ENCODE results near the gene SLC25A4.
"Not testable (repeated sequence)": the region's sequence is repeated elsewhere in the genome, so short reads cannot be mapped to it uniquely, and the experiment has no call there.

Gene SLC25A4

DNA sequence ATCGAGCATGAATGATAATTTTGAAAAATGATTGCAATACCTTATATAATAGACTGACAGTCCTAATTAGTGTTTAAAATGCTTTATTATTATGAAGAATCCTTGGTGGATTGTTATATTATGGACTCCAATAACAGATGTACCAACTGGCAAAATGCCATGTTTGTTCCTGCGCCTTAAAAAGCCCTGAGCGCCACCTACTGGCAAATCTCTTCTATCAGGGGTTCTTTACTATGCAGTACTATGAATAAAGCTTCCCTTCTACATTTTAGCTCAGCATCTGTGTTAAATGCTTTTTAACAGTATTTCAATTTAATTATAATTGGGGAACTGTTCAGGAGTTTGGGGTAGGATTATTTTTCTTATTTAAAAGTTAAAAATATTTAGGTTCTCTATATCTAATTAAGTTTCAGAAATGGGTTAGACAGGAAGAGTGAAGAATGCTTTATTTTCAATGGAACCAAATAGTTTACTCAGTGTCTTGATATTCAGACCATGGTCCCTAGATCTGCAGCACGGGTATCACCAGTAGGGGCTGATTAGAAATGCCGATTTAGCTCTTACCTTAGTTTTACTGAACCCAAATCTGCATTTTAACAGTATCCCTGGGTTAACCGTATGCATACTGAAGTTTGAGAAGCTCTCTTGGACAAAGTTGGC, 40.7 kb downstream of the SLC25A4 start:
- DNase-seq: peak; percentile 88

- DNase-seq: no peak
These were observed 43.7 kb downstream of the SLC25A4 start for GRCh38 chr4:185186769-185187168.

DNA sequence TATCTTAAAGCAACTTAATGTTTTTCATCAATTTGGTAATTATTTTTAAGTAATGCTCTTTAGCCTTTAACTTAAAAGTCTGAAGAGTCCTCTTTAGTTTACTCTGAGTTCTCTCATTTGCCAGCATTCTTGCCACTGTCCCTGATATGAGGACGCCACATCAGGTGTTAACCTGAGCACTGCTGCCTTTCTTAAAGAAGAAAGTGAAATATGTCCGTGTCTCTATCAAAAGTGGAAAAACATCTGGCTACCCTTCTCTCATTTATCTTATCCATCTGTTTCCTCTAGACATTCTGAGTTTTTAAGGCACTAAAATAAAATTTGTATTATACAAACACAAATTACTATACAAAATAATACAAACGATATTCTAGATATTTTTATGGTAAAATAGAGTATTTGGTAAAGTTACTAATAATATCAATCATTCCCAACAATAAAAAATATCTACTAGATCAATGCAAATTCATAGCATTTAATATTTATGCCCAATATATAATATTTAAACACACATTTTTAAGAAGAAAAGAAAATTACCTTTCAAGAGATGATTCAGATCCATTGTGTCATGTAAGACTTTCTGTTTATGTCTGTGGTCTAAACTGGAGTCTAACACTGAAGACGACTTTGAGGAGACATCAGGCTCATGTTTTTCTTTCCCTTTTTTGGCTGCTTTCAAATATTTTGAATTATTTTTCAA, 46.7 kb downstream of the SLC25A4 start:
- no peak for DNase-seq

- DNase-seq: no peak
These were observed 47.3 kb downstream of the SLC25A4 start for GRCh38 chr4:185190306-185190856.

- DNase-seq: no peak
These were observed 49.0 kb downstream of the SLC25A4 start for GRCh38 chr4:185192059-185192458.

GRCh38 chr4:185194924-185195888, 52.1 kb downstream of the SLC25A4 start:
- DNase-seq: no peak

- DNase-seq: no peak
These were observed 53.4 kb downstream of the SLC25A4 start for GRCh38 chr4:185196437-185196836.

DNA sequence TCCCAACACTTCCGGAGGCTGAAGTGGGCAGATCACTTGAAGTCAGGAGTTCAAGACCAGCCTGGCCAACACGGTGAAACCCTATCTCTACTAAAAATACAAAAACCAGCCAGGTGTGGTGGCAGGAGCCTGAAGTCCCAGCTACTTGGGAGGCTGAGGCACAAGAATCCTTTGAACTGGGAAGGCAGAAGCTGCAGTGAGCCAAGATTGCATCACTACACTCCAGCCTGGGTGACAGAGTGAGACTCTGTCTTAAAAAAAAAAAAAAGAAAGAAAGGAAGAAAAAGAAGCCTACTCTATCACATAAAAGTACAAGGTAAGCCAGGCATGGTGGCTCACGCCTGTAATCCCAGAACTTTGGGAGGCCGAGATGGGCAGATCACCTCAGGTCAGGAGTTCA, 55.1 kb downstream of the SLC25A4 start:
- not testable (repeated sequence) for DNase-seq
